ENCODE results near the gene CFAP100.

Gene CFAP100

GRCh38 chr3:126406389-126407296, 11.9 kb downstream of the CFAP100 start:
- DNase-seq, result no peak

GRCh38 chr3:126407412-126408044, 12.8 kb downstream of the CFAP100 start:
- no peak for DNase-seq

GRCh38 chr3:126408099-126408498, 13.4 kb downstream of the CFAP100 start:
- no peak for DNase-seq

- no peak for DNase-seq
These were observed 18.4 kb downstream of the CFAP100 start for GRCh38 chr3:126412841-126413692.

- DNase-seq, result no peak
These were observed 19.0 kb downstream of the CFAP100 start for GRCh38 chr3:126413693-126414080.

GRCh38 chr3:126414406-126414805, 19.7 kb downstream of the CFAP100 start:
- no peak for DNase-seq

GRCh38 chr3:126414961-126415660, 20.4 kb downstream of the CFAP100 start:
- DNase-seq, result no peak

GRCh38 chr3:126415661-126416591, 21.2 kb downstream of the CFAP100 start:
- no peak for DNase-seq

- no peak for DNase-seq
These were observed 22.2 kb downstream of the CFAP100 start for GRCh38 chr3:126416943-126417342.

- DNase-seq, result no peak
These were observed 22.8 kb downstream of the CFAP100 start for GRCh38 chr3:126417515-126417914.

- no peak for DNase-seq
These were observed 23.3 kb downstream of the CFAP100 start for GRCh38 chr3:126417981-126418530.

GRCh38 chr3:126418661-126419131, 24.0 kb downstream of the CFAP100 start:
- no peak for DNase-seq

- DNase-seq, result no peak
These were observed 24.5 kb downstream of the CFAP100 start for GRCh38 chr3:126419151-126419703.

GRCh38 chr3:126419886-126420786, 25.4 kb downstream of the CFAP100 start:
- no peak for DNase-seq

GRCh38 chr3:126421573-126422119, 26.9 kb downstream of the CFAP100 start:
- DNase-seq, result no peak

- DNase-seq, result no peak
These were observed 27.4 kb downstream of the CFAP100 start for GRCh38 chr3:126422121-126422520.

GRCh38 chr3:126422571-126423091, 27.9 kb downstream of the CFAP100 start:
- no peak for DNase-seq

GRCh38 chr3:126423191-126424038, 28.7 kb downstream of the CFAP100 start:
- DNase-seq, result no peak

All from NCI-H2107 (cell line).